ENCODE measurements around the gene ARF3. TPM values are rescaled to one million over a fixed set of nuclear protein-coding genes. Genes with fewer than 3 reads are reported as not detected.

Gene ARF3
- total and polyA plus RNA-seq, 2 of the 13 experiments (the other 11 are each of a cell fraction or from before 2014, with no cell fraction given), result 53.8 to 57.9 TPM

DNA sequence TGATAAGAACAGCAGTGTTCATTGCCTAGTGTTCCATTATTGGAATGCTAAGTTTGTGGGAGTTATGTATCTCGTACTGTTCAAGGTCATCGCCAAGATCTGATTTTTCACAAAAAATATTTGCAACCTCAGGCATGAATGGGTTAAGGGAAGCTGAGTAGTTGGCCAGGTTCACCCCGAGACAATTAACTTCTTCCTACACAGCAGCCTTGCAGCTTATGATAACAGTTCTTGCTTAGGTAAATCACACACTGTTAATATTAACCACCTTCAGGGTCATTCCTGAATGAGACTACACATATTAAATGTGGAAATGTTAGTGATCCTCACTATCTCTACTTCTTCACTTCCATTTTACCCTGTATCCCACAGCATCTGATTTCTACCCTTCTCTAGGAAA, 50.0 kb downstream of the ARF3 start (continued):
- TF ChIP-seq, protein P1, sequence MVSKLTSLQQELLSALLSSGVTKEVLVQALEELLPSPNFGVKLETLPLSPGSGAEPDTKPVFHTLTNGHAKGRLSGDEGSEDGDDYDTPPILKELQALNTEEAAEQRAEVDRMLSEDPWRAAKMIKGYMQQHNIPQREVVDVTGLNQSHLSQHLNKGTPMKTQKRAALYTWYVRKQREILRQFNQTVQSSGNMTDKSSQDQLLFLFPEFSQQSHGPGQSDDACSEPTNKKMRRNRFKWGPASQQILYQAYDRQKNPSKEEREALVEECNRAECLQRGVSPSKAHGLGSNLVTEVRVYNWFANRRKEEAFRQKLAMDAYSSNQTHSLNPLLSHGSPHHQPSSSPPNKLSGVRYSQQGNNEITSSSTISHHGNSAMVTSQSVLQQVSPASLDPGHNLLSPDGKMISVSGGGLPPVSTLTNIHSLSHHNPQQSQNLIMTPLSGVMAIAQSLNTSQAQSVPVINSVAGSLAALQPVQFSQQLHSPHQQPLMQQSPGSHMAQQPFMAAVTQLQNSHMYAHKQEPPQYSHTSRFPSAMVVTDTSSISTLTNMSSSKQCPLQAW (CRISPR knock-in tag; IDR thresholded peaks at IDR 0.05), result peak; percentile 33; the same call in 1 of the 2 replicates
- TF ChIP-seq MXI1 (IDR thresholded peaks at IDR 0.05; ENCODE audit: borderline replicate concordance, low read depth, low read length), result no peak
- TF ChIP-seq BRCA1 (CRISPR knock-in tag; IDR thresholded peaks at IDR 0.05), result no peak
- no peak for TF ChIP-seq MTA3 (CRISPR knock-in tag; IDR thresholded peaks at IDR 0.05)
- no peak for TF ChIP-seq SKI (IDR thresholded peaks at IDR 0.05; ENCODE audit: partially characterized antibody)
- no peak for TF ChIP-seq ZFP41 (CRISPR knock-in tag; IDR thresholded peaks at IDR 0.05; ENCODE audit: borderline replicate concordance)
- TF ChIP-seq, protein P2, sequence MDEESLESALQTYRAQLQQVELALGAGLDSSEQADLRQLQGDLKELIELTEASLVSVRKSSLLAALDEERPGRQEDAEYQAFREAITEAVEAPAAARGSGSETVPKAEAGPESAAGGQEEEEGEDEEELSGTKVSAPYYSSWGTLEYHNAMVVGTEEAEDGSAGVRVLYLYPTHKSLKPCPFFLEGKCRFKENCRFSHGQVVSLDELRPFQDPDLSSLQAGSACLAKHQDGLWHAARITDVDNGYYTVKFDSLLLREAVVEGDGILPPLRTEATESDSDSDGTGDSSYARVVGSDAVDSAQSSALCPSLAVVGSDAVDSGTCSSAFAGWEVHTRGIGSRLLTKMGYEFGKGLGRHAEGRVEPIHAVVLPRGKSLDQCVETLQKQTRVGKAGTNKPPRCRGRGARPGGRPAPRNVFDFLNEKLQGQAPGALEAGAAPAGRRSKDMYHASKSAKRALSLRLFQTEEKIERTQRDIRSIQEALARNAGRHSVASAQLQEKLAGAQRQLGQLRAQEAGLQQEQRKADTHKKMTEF (CRISPR knock-in tag; IDR thresholded peaks at IDR 0.05), result peak; percentile 20; the same call in 1 of the 2 replicates
- TF ChIP-seq, protein P3, sequence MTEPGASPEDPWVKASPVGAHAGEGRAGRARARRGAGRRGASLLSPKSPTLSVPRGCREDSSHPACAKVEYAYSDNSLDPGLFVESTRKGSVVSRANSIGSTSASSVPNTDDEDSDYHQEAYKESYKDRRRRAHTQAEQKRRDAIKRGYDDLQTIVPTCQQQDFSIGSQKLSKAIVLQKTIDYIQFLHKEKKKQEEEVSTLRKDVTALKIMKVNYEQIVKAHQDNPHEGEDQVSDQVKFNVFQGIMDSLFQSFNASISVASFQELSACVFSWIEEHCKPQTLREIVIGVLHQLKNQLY (CRISPR knock-in tag; IDR thresholded peaks at IDR 0.05), result 0 out of 2 replicates have a peak, but pooled peaks have one; percentile 20
- TF ChIP-seq ZEB1 (IDR thresholded peaks at IDR 0.05; ENCODE audit: insufficient replicate concordance, low read depth), result no peak
- TF ChIP-seq ZNF224 (CRISPR knock-in tag; IDR thresholded peaks at IDR 0.05), result no peak
- TF ChIP-seq, protein P4, sequence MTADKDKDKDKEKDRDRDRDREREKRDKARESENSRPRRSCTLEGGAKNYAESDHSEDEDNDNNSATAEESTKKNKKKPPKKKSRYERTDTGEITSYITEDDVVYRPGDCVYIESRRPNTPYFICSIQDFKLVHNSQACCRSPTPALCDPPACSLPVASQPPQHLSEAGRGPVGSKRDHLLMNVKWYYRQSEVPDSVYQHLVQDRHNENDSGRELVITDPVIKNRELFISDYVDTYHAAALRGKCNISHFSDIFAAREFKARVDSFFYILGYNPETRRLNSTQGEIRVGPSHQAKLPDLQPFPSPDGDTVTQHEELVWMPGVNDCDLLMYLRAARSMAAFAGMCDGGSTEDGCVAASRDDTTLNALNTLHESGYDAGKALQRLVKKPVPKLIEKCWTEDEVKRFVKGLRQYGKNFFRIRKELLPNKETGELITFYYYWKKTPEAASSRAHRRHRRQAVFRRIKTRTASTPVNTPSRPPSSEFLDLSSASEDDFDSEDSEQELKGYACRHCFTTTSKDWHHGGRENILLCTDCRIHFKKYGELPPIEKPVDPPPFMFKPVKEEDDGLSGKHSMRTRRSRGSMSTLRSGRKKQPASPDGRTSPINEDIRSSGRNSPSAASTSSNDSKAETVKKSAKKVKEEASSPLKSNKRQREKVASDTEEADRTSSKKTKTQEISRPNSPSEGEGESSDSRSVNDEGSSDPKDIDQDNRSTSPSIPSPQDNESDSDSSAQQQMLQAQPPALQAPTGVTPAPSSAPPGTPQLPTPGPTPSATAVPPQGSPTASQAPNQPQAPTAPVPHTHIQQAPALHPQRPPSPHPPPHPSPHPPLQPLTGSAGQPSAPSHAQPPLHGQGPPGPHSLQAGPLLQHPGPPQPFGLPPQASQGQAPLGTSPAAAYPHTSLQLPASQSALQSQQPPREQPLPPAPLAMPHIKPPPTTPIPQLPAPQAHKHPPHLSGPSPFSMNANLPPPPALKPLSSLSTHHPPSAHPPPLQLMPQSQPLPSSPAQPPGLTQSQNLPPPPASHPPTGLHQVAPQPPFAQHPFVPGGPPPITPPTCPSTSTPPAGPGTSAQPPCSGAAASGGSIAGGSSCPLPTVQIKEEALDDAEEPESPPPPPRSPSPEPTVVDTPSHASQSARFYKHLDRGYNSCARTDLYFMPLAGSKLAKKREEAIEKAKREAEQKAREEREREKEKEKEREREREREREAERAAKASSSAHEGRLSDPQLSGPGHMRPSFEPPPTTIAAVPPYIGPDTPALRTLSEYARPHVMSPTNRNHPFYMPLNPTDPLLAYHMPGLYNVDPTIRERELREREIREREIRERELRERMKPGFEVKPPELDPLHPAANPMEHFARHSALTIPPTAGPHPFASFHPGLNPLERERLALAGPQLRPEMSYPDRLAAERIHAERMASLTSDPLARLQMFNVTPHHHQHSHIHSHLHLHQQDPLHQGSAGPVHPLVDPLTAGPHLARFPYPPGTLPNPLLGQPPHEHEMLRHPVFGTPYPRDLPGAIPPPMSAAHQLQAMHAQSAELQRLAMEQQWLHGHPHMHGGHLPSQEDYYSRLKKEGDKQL (CRISPR knock-in tag; IDR thresholded peaks at IDR 0.05; ENCODE audit: low read depth), result no peak
- TF ChIP-seq IKZF4 (CRISPR knock-in tag; IDR thresholded peaks at IDR 0.05; ENCODE audit: borderline replicate concordance, low read depth, not compliant biosample characterization), result no peak
- no peak for TF ChIP-seq ZNF496 (CRISPR knock-in tag; IDR thresholded peaks at IDR 0.05; ENCODE audit: insufficient replicate concordance)
- peak; percentile 24 for TF ChIP-seq SAP130 (CRISPR knock-in tag; IDR thresholded peaks at IDR 0.05; ENCODE audit: low read depth)
- no peak for TF ChIP-seq ZNF343 (CRISPR knock-in tag; IDR thresholded peaks at IDR 0.05)
- TF ChIP-seq ZNF430 (CRISPR knock-in tag; IDR thresholded peaks at IDR 0.05), result no peak
- TF ChIP-seq, protein P5, sequence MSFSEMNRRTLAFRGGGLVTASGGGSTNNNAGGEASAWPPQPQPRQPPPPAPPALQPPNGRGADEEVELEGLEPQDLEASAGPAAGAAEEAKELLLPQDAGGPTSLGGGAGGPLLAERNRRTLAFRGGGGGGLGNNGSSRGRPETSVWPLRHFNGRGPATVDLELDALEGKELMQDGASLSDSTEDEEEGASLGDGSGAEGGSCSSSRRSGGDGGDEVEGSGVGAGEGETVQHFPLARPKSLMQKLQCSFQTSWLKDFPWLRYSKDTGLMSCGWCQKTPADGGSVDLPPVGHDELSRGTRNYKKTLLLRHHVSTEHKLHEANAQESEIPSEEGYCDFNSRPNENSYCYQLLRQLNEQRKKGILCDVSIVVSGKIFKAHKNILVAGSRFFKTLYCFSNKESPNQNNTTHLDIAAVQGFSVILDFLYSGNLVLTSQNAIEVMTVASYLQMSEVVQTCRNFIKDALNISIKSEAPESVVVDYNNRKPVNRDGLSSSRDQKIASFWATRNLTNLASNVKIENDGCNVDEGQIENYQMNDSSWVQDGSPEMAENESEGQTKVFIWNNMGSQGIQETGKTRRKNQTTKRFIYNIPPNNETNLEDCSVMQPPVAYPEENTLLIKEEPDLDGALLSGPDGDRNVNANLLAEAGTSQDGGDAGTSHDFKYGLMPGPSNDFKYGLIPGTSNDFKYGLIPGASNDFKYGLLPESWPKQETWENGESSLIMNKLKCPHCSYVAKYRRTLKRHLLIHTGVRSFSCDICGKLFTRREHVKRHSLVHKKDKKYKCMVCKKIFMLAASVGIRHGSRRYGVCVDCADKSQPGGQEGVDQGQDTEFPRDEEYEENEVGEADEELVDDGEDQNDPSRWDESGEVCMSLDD (CRISPR knock-in tag; IDR thresholded peaks at IDR 0.05; ENCODE audit: borderline replicate concordance), result no peak
- no peak for TF ChIP-seq ZNF446 (CRISPR knock-in tag; IDR thresholded peaks at IDR 0.05)
- TF ChIP-seq SATB2 (CRISPR knock-in tag; IDR thresholded peaks at IDR 0.05), result no peak

All from HepG2 (cell line).